ENCODE measurements around the gene ZNF773.

DNA sequence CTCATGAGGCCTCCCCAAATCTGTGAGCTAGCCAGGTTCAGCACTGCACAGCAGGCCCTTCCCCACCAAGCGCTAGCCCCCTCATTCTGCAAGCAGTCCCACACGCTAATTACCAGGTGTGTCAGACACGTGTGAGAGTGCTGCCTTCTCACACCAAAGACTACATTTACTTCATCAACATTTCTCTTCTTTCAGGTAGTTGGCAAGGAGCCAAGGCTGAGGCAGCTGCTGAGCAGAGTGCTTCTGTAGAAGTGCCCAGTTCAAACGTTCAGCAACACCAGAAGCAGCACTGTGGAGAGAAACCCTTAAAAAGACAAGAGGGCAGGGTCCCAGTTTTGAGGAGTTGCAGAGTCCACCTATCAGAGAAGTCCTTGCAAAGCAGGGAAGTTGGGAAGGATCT lies 6.4 kb downstream of the ZNF773 start:
- TF ChIP-seq, protein P1, sequence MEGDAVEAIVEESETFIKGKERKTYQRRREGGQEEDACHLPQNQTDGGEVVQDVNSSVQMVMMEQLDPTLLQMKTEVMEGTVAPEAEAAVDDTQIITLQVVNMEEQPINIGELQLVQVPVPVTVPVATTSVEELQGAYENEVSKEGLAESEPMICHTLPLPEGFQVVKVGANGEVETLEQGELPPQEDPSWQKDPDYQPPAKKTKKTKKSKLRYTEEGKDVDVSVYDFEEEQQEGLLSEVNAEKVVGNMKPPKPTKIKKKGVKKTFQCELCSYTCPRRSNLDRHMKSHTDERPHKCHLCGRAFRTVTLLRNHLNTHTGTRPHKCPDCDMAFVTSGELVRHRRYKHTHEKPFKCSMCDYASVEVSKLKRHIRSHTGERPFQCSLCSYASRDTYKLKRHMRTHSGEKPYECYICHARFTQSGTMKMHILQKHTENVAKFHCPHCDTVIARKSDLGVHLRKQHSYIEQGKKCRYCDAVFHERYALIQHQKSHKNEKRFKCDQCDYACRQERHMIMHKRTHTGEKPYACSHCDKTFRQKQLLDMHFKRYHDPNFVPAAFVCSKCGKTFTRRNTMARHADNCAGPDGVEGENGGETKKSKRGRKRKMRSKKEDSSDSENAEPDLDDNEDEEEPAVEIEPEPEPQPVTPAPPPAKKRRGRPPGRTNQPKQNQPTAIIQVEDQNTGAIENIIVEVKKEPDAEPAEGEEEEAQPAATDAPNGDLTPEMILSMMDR (IDR thresholded peaks at IDR 0.05; ENCODE audit: poor library complexity, severe bottlenecking), result no peak
- TF ChIP-seq EZH2 (IDR thresholded peaks at IDR 0.05; ENCODE audit: borderline replicate concordance, insufficient read depth, low read length, poor library complexity, severe bottlenecking), result no peak
- TF ChIP-seq POLR2AphosphoS5 (IDR thresholded peaks at IDR 0.05), result no peak
- no peak for TF ChIP-seq MXI1 (conservative IDR thresholded peaks at IDR 0.05; ENCODE audit: poor library complexity, severe bottlenecking)
- TF ChIP-seq, protein P2, sequence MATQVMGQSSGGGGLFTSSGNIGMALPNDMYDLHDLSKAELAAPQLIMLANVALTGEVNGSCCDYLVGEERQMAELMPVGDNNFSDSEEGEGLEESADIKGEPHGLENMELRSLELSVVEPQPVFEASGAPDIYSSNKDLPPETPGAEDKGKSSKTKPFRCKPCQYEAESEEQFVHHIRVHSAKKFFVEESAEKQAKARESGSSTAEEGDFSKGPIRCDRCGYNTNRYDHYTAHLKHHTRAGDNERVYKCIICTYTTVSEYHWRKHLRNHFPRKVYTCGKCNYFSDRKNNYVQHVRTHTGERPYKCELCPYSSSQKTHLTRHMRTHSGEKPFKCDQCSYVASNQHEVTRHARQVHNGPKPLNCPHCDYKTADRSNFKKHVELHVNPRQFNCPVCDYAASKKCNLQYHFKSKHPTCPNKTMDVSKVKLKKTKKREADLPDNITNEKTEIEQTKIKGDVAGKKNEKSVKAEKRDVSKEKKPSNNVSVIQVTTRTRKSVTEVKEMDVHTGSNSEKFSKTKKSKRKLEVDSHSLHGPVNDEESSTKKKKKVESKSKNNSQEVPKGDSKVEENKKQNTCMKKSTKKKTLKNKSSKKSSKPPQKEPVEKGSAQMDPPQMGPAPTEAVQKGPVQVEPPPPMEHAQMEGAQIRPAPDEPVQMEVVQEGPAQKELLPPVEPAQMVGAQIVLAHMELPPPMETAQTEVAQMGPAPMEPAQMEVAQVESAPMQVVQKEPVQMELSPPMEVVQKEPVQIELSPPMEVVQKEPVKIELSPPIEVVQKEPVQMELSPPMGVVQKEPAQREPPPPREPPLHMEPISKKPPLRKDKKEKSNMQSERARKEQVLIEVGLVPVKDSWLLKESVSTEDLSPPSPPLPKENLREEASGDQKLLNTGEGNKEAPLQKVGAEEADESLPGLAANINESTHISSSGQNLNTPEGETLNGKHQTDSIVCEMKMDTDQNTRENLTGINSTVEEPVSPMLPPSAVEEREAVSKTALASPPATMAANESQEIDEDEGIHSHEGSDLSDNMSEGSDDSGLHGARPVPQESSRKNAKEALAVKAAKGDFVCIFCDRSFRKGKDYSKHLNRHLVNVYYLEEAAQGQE (IDR thresholded peaks at IDR 0.05; ENCODE audit: borderline replicate concordance), result no peak

All from neural cell (in vitro differentiated cells).